Right lobe of liver (tissue), 4 donors: ENCODE results near the gene REXO1.

Source experiments
- CTCF ChIP-seq, 4 donors: fragments of 200-600 bp in 3 of 4; fragments of 450-650 bp in 1 of 4; IDR thresholded peaks; one replicate each; pipeline versions ENCODE4 v1.5.1 to v1.8.0; 2016 to 2022; ENCODE audit warnings: antibody characterized with exemption in 4 of 4, mild to moderate bottlenecking in 2 of 4
- POLR2A ChIP-seq: fragments of 450-650 bp; IDR thresholded peaks from one replicate; pipeline ENCODE4 v1.6.1; 2017; ENCODE audit warnings: antibody characterized with exemption, mild to moderate bottlenecking
- donor health status: DM: no; HTN: no; CAD: no.
- donor health status: DM: no; HTN: no; CAD: no.
- donor health status: DM: no; HTN: yes; CAD: no.

GRCh38 chr19:1826557-1827521 is 21.4 kb downstream of the REXO1 start:
- TF ChIP-seq CTCF (IDR thresholded peaks at IDR 0.05) (no peak), POLR2A (no peak)
